GM12891 (cell line): ENCODE data around the gene HK1.

Experiments
- DNase-seq: peaks from one replicate; pipeline ENCODE4 v3.0.0; 2011; ENCODE audit warnings: low spot score; ENCODE audit not compliant: insufficient read length
- FAIRE-seq: peaks from 2 replicates; lab custom pipeline; 2011; peaks lifted over from hg19 to GRCh38; lab: Jason Lieb, UNC
- PAX5 ChIP-seq: IDR thresholded peaks from 2 replicates; pipeline ENCODE4 v1.6.1; 2011; ENCODE audit warnings: low read length, moderate library complexity, mild to moderate bottlenecking; ENCODE audit not compliant: insufficient read depth, severe bottlenecking
- POLR2A ChIP-seq: IDR thresholded peaks from 2 replicates; pipeline ENCODE4 v1.6.1; 2011; ENCODE audit warnings: low read depth, low read length, control low read depth
- POLR2AphosphoS5 ChIP-seq: IDR thresholded peaks from 2 replicates; pipeline ENCODE4 v1.6.1; 2011; ENCODE audit warnings: low read depth, low read length, control low read depth
- POU2F2 ChIP-seq: IDR thresholded peaks from 2 replicates; pipeline ENCODE4 v1.6.1; 2011; ENCODE audit warnings: low read depth, mild to moderate bottlenecking, control low read depth, low read length, moderate library complexity
- SPI1 ChIP-seq: IDR thresholded peaks from 2 replicates; pipeline ENCODE4 v1.6.1; 2011; ENCODE audit warnings: low read depth, low read length, control low read depth
- TAF1 ChIP-seq: IDR thresholded peaks from 2 replicates; pipeline ENCODE4 v1.6.1; 2011; ENCODE audit warnings: low read depth, low read length, control low read depth

The HK1 gene

GRCh38 chr10:69409968-69410367 lies 131.7 kb downstream of the HK1 start:
- TF ChIP-seq SPI1 (peak; percentile 77), PAX5 (no peak)
- DNase-seq (no peak), FAIRE-seq (no peak)

GRCh38 chr10:69410487-69410886 lies 132.2 kb downstream of the HK1 start:
- FAIRE-seq (no peak), DNase-seq (no peak)
- TF ChIP-seq PAX5 (no peak), SPI1 (no peak), POLR2A (no peak), TAF1 (no peak), POLR2AphosphoS5 (no peak), POU2F2 (no peak)

- DNase-seq: no peak
- no peak for FAIRE-seq
- TF ChIP-seq TAF1: no peak
- no peak for TF ChIP-seq SPI1
- TF ChIP-seq POLR2AphosphoS5: no peak
- no peak for TF ChIP-seq PAX5
- no peak for TF ChIP-seq POU2F2
- no peak for TF ChIP-seq POLR2A
Observed at GRCh38 chr10:69411476-69411875, 133.2 kb downstream of the HK1 start.

GRCh38 chr10:69412232-69412790 lies 134.0 kb downstream of the HK1 start:
- FAIRE-seq (no peak), DNase-seq (no peak)
- TF ChIP-seq SPI1: no peak
- TF ChIP-seq POU2F2: no peak
- no peak for TF ChIP-seq POLR2A
- TF ChIP-seq POLR2AphosphoS5: no peak
- TF ChIP-seq TAF1: no peak
- TF ChIP-seq PAX5: no peak

GRCh38 chr10:69413221-69413865 lies 135.0 kb downstream of the HK1 start:
- peak; percentile 41 for FAIRE-seq
- DNase-seq: peak; percentile 41
- TF ChIP-seq POLR2AphosphoS5: no peak
- no peak for TF ChIP-seq POU2F2
- TF ChIP-seq SPI1: no peak
- no peak for TF ChIP-seq TAF1
- no peak for TF ChIP-seq POLR2A
- TF ChIP-seq PAX5: no peak

- TF ChIP-seq PAX5 (no peak), POU2F2 (no peak)
- no peak for DNase-seq
- FAIRE-seq: no peak
Observed at GRCh38 chr10:69414036-69415018, 136.0 kb downstream of the HK1 start.

- DNase-seq: no peak
- no peak for FAIRE-seq
- TF ChIP-seq POU2F2 (no peak), SPI1 (no peak), PAX5 (no peak), POLR2AphosphoS5 (no peak)
Observed at GRCh38 chr10:69415049-69415448, 136.8 kb downstream of the HK1 start.

- no peak for TF ChIP-seq PAX5
- TF ChIP-seq SPI1: no peak
- no peak for TF ChIP-seq TAF1
- no peak for TF ChIP-seq POU2F2
- TF ChIP-seq POLR2AphosphoS5: no peak
- no peak for TF ChIP-seq POLR2A
- no peak for FAIRE-seq
- DNase-seq: no peak
Observed at GRCh38 chr10:69415951-69416350, 137.7 kb downstream of the HK1 start.

GRCh38 chr10:69416695-69417094 lies 138.4 kb downstream of the HK1 start, which contains the start of gene TACR2:
TACR2 (minus strand) TSS chr10:69416918; CDS start chr10:69416323, 595 bp downstream.
- no peak for FAIRE-seq
- no peak for DNase-seq
- no peak for TF ChIP-seq POLR2A
- TF ChIP-seq POLR2AphosphoS5: no peak
- no peak for TF ChIP-seq POU2F2
- TF ChIP-seq PAX5: no peak

- TF ChIP-seq PAX5 (no peak), POLR2AphosphoS5 (no peak), POU2F2 (no peak), POLR2A (no peak), TAF1 (no peak)
- DNase-seq (no peak), FAIRE-seq (no peak)
Observed at GRCh38 chr10:69417542-69417941, 139.2 kb downstream of the HK1 start.
